Mucosa of descending colon (tissue), 3 donors: ENCODE results near the gene MED12L. TPM values are rescaled to one million over a fixed set of nuclear protein-coding genes. Genes with fewer than 3 reads are reported as not detected.

Experiments used
- ATAC-seq: fragments of 200-7000 bp; cut with Tn5 transposase; one replicate; pipeline ENCODE4 v1.9.1; 2020; ENCODE audit warnings: mild to moderate bottlenecking, moderate library complexity
- DNase-seq, 3 donors: peaks; one replicate each; pipeline ENCODE4 v3.0.0-alpha.2; 2020
- H3K36me3 ChIP-seq: fragments of 200-600 bp; one replicate; pipeline ENCODE4 v1.8.0; 2021; ENCODE audit warnings: low read depth, mild to moderate bottlenecking
- H3K4me1 ChIP-seq: fragments of 200-600 bp; one replicate; pipeline ENCODE4 v1.8.0; 2021; ENCODE audit warnings: low read depth, mild to moderate bottlenecking
- H3K4me3 ChIP-seq: fragments of 200-600 bp; one replicate; pipeline ENCODE4 v1.8.0; 2021; ENCODE audit warnings: mild to moderate bottlenecking
- H3K9me3 ChIP-seq: fragments of 200-600 bp; one replicate; pipeline ENCODE4 v1.8.0; 2021; ENCODE audit warnings: mild to moderate bottlenecking
- intact Hi-C, 2 donors: fragments of 100-400 bp; cut with DNase I in 1 of 2; cut with micrococcal nuclease in 1 of 2; formaldehyde crosslinking; loops; one replicate each; pipeline versions ENCODE4 v1.11.0 to v1.11.1; 2022; cut with DNase I, micrococcal nuclease
- total RNA-seq, 3 donors: library from RNA; stranded (reverse); fragmentation: NEBNext Ultra II Directional in 2 of 3; extraction: Animal tissue kit (Norgen Biotek cat#: 25700) in 2 of 3; gene quantifications; one replicate each; pipeline versions ENCODE4 v1.2.1 to v1.2.4, GENCODE V29; 2021 to 2023
- TF ChIP-seq, protein P1 (sequence below): fragments of 200-600 bp; IDR thresholded peaks from one replicate; pipeline ENCODE4 v1.8.0; 2022; ENCODE audit warnings: antibody characterized with exemption, mild to moderate bottlenecking
- donor health status: DM: no; HTN: no; CAD: no; lungs with moderate emphysema.
- donor health status: DM: no; HTN: no; CAD: no.
- donor health status: DM: no; HTN: yes; CAD: no.

Gene MED12L
- total RNA-seq, 3 donors from 2014 or later, result 0.39 to 2.4 (median 0.55) TPM

DNA sequence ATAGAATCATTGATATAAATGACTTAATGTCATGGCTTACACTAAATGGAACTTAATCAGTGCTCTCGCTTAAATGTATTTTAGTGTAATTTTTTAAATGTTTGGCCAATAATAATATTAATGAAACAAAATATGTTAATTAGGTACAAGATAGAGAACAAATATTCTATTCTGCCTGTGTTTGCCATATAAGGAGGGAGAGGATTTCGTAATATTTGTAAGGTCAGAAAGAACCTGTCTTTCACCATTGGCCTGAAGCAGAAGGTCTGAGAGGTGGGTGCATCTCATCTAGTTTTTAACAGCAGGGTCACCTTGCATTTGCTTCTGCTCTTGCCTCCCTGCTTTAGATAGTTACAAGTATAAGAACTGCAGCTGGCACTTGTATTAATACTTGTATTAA, 228.7 kb downstream of the MED12L start:
- H3K36me3 ChIP-seq, result no peaks in the 10 kb centered on the region
- TF ChIP-seq, protein P1, sequence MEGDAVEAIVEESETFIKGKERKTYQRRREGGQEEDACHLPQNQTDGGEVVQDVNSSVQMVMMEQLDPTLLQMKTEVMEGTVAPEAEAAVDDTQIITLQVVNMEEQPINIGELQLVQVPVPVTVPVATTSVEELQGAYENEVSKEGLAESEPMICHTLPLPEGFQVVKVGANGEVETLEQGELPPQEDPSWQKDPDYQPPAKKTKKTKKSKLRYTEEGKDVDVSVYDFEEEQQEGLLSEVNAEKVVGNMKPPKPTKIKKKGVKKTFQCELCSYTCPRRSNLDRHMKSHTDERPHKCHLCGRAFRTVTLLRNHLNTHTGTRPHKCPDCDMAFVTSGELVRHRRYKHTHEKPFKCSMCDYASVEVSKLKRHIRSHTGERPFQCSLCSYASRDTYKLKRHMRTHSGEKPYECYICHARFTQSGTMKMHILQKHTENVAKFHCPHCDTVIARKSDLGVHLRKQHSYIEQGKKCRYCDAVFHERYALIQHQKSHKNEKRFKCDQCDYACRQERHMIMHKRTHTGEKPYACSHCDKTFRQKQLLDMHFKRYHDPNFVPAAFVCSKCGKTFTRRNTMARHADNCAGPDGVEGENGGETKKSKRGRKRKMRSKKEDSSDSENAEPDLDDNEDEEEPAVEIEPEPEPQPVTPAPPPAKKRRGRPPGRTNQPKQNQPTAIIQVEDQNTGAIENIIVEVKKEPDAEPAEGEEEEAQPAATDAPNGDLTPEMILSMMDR, result no peak

DNA sequence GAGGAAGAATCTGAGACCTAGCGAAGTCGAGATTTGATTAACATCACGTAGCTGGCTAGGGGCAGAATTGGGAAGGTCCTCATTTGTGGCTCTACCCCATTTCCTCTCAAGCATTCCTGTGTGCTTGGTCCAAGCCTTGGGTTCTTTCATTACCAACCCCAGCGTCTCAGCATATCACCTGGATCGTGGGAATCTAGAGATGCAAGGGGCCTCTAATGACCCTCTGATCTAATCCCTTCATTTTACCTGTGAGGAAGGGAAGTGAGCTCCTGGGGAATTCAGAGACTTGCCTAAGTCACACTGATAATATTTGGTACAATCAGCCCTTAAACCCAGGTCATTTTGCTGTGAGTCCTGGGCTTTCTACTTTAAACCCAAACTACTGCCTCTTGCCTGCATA, 229.1 kb downstream of the MED12L start:
- DNase-seq, result no peak
- TF ChIP-seq, protein P1, result no peak
- Histone ChIP-seq H3K36me3 (no peaks in the 10 kb centered on the region), H3K4me3 (no peak overlapping the region), H3K9me3 (no peaks in the 10 kb centered on the region), H3K4me1 (no peaks in the 10 kb centered on the region)
- no peak for ATAC-seq
- intact Hi-C loops, result no loop called here

More for the DNA sequence above, 228.7 kb downstream of the MED12L start:
- no peaks in the 10 kb centered on the region for H3K4me1 ChIP-seq
- intact Hi-C loops, result no loop called here
- H3K4me3 ChIP-seq, result no peak overlapping the region
- no peaks in the 10 kb centered on the region for H3K9me3 ChIP-seq
- no peak for DNase-seq
- ATAC-seq, result no peak

DNA sequence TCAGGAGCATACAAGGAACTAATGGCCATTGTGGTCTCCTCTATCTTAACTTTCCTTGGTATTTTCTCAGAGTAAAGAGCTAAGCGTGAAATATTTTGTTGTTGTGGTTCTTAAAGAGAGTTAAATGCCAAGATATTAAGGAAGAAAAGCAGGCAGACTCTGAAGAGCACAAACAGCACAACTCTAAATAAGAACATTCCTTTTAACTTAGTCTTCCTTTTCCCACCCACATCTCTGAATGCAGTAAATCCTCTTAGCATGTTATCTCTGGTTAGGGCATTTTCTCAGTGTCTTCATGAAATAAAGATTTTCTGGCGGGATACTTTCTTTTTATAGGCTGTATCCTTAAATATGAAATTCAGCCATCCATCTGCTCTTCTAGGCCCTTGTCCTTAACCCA, 229.7 kb downstream of the MED12L start:
- TF ChIP-seq, protein P1, result no peak
- intact Hi-C loops, result no loop called here
- ATAC-seq (no peak), DNase-seq (no peak)
- Histone ChIP-seq H3K4me1 (no peaks in the 10 kb centered on the region), H3K4me3 (no peak overlapping the region), H3K36me3 (no peaks in the 10 kb centered on the region), H3K9me3 (no peaks in the 10 kb centered on the region)

DNA sequence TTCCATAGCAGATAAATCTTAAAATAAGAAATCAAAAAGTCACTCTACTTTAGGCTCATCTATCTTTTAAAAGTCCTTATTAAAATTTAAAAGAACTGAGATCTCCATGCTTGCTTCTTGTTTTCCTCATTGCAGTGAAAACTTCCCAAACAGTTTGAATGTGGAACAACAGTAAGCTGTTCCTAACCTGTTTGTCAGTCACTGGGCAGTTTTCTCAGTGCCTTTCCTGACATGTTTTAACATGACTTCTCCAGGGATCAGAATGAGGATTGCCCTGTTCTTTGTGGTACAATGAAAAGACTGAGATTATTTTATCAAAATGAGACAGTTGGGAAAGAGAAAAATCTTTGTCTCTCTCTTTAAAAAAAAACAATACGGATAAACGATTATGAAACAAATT, 230.4 kb downstream of the MED12L start:
- H3K36me3 ChIP-seq, result no peaks in the 10 kb centered on the region
- ATAC-seq, result no peak
- H3K4me1 ChIP-seq, result no peaks in the 10 kb centered on the region
- intact Hi-C loops, result no loop called here
- DNase-seq, result no peak
- no peaks in the 10 kb centered on the region for H3K9me3 ChIP-seq
- no peak overlapping the region for H3K4me3 ChIP-seq
- TF ChIP-seq, protein P1, result no peak

DNA sequence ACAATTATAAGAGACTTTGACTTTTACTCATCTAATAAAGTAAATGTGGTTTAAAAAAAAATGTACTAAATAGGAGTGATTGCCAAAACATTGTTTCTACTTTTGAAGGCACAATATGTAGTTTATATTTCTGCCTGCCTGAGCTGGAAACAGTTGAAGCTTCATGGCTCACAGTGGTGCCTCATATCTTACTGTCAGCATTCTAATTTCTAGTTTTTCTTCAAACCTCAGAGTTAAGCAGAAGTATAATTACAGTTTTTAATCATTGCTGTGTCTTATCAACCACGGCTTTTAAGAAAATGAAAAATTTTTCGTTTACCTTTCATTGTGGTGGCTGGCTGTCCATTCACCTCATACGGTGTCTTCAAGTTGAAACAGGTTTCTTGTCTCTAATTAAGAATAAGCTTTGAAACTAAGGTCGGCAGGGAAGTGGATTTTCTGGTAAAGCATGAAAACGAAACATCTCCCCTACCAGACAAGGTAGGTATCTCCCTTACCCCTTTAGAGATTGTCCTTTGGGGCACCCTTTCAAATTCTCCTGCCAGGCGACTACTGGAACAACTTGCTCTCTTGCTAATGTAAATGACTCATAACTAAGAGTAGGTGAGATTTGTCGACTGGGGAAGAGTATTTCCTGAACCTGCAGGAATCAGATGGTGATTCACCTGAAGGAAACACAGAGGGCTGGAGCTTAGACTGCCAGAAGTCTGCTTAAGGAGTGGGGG, 231.0 kb downstream of the MED12L start, which contains the start of gene GPR87:
Gene GPR87, minus strand, starts transcription at position 554 of the 725 bp plus-strand sequence. CDS start 16,720 bp downstream, outside the sequence.
- intact Hi-C loops, result no loop called here
- no peak for ATAC-seq
- DNase-seq, result no peak
- Histone ChIP-seq H3K36me3 (no peaks in the 10 kb centered on the region), H3K4me1 (no peaks in the 10 kb centered on the region), H3K9me3 (no peaks in the 10 kb centered on the region), H3K4me3 (no peak within 1 kb of the TSS)
- TF ChIP-seq, protein P1, result no peak
